Measurements from ENCODE around the gene PXYLP1.

Gene PXYLP1

GRCh38 chr3:141337991-141338390 is 106.4 kb downstream of the PXYLP1 start:
- no peak for TF ChIP-seq CTCF (conservative IDR thresholded peaks at IDR 0.05; ENCODE audit: low read length)
- TF ChIP-seq EZH2phosphoT487 (IDR thresholded peaks at IDR 0.05; ENCODE audit: borderline replicate concordance): no peak
- no peak overlapping the region for H3K4me2 ChIP-seq (ENCODE audit: low read depth, low read length, poor library complexity, severe bottlenecking)
- H3K9me3 ChIP-seq (ENCODE audit: insufficient read depth, low read depth, low read length): no peaks in the 10 kb centered on the region

GRCh38 chr3:141338881-141339280 is 107.3 kb downstream of the PXYLP1 start:
- TF ChIP-seq EZH2phosphoT487 (IDR thresholded peaks at IDR 0.05; ENCODE audit: borderline replicate concordance): no peak
- no peak for TF ChIP-seq CTCF (conservative IDR thresholded peaks at IDR 0.05; ENCODE audit: low read length)
- no peaks in the 10 kb centered on the region for H4K20me1 ChIP-seq (ENCODE audit: insufficient read depth, low read length, poor library complexity, severe bottlenecking)
- no peaks in the 10 kb centered on the region for H3K36me3 ChIP-seq (ENCODE audit: insufficient read depth, low read length)
- H3K9me2 ChIP-seq (replicated peaks; ENCODE audit: low read depth, low read length): no peaks in the 10 kb centered on the region
- H3K9me3 ChIP-seq (ENCODE audit: insufficient read depth, low read depth, low read length): no peaks in the 10 kb centered on the region
- H3K4me1 ChIP-seq (ENCODE audit: insufficient read depth, low read length, poor library complexity, severe bottlenecking): peaks cover 7% of the 10 kb centered on the region
- H3K79me2 ChIP-seq (ENCODE audit: insufficient read depth, low read length): no peaks in the 10 kb centered on the region
- H3K4me2 ChIP-seq (ENCODE audit: low read depth, low read length, poor library complexity, severe bottlenecking): no peak overlapping the region
- H3K9ac ChIP-seq (ENCODE audit: low read depth, low read length, poor library complexity, severe bottlenecking): no peak overlapping the region
- no peak overlapping the region for H2AFZ ChIP-seq (ENCODE audit: low read length)
- H3K27me3 ChIP-seq (ENCODE audit: insufficient read depth, low read length, poor library complexity, severe bottlenecking): no peaks in the 10 kb centered on the region
- no peak overlapping the region for H3K4me3 ChIP-seq (ENCODE audit: low read length, poor library complexity, severe bottlenecking)
- no peaks in the 10 kb centered on the region for H3F3A ChIP-seq (ENCODE audit: low read depth)

More at GRCh38 chr3:141337991-141338390, 106.4 kb downstream of the PXYLP1 start:
- Histone ChIP-seq H3K4me1 (ENCODE audit: insufficient read depth, low read length, poor library complexity, severe bottlenecking) (peaks cover 7% of the 10 kb centered on the region), H3K27me3 (ENCODE audit: insufficient read depth, low read length, poor library complexity, severe bottlenecking) (no peaks in the 10 kb centered on the region), H3K9ac (ENCODE audit: low read depth, low read length, poor library complexity, severe bottlenecking) (no peak overlapping the region), H3K79me2 (ENCODE audit: insufficient read depth, low read length) (no peaks in the 10 kb centered on the region), H3K9me2 (replicated peaks; ENCODE audit: low read depth, low read length) (no peaks in the 10 kb centered on the region), H4K20me1 (ENCODE audit: insufficient read depth, low read length, poor library complexity, severe bottlenecking) (no peaks in the 10 kb centered on the region), H3K36me3 (ENCODE audit: insufficient read depth, low read length) (no peaks in the 10 kb centered on the region), H3F3A (ENCODE audit: low read depth) (no peaks in the 10 kb centered on the region), H3K4me3 (ENCODE audit: low read length, poor library complexity, severe bottlenecking) (no peak overlapping the region), H2AFZ (ENCODE audit: low read length) (no peak overlapping the region)

GRCh38 chr3:141341536-141341935 is 109.9 kb downstream of the PXYLP1 start:
- TF ChIP-seq EZH2phosphoT487 (IDR thresholded peaks at IDR 0.05; ENCODE audit: borderline replicate concordance) (no peak), CTCF (conservative IDR thresholded peaks at IDR 0.05; ENCODE audit: low read length) (no peak)
- H3K4me2 ChIP-seq (ENCODE audit: low read depth, low read length, poor library complexity, severe bottlenecking): no peak overlapping the region
- H4K20me1 ChIP-seq (ENCODE audit: insufficient read depth, low read length, poor library complexity, severe bottlenecking): no peaks in the 10 kb centered on the region
- no peaks in the 10 kb centered on the region for H3K79me2 ChIP-seq (ENCODE audit: insufficient read depth, low read length)
- H3F3A ChIP-seq (ENCODE audit: low read depth): no peaks in the 10 kb centered on the region
- H2AFZ ChIP-seq (ENCODE audit: low read length): no peak overlapping the region
- H3K9ac ChIP-seq (ENCODE audit: low read depth, low read length, poor library complexity, severe bottlenecking): no peak overlapping the region
- no peaks in the 10 kb centered on the region for H3K9me2 ChIP-seq (replicated peaks; ENCODE audit: low read depth, low read length)
- no peaks in the 10 kb centered on the region for H3K36me3 ChIP-seq (ENCODE audit: insufficient read depth, low read length)
- H3K4me3 ChIP-seq (ENCODE audit: low read length, poor library complexity, severe bottlenecking): no peak overlapping the region
- H3K27me3 ChIP-seq (ENCODE audit: insufficient read depth, low read length, poor library complexity, severe bottlenecking): no peaks in the 10 kb centered on the region
- H3K9me3 ChIP-seq (ENCODE audit: insufficient read depth, low read depth, low read length): no peaks in the 10 kb centered on the region
- H3K4me1 ChIP-seq (ENCODE audit: insufficient read depth, low read length, poor library complexity, severe bottlenecking): peaks cover 7% of the 10 kb centered on the region

Measured in Loucy (cell line).